GM12872 (cell line): ENCODE data around the gene GBGT1.

Source experiments
- TF ChIP-seq, protein P1 (sequence below): IDR thresholded peaks from 3 replicates; pipeline ENCODE4 v1.5.1; 2011; ENCODE audit warnings: low read depth, mild to moderate bottlenecking, low read length, moderate library complexity; ENCODE audit not compliant: insufficient read depth

GBGT1 gene

DNA sequence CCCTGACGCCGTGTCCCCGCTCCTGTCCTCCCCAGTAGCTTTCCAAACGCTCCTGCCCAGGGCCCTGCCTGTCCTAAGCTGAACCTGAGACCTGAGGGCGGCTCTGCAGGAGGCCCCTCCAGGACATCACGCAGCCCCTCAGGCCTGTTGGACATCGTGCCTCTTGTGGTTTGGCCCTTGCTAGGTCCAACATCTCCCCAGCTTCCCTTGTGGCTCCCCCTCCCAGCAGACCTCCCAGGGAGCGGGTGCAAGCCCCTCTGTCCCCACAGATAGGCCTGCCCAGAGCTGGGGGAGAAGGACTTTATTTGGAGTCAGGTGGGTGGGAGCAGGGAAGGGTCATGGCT, 41.3 kb upstream of the GBGT1 start:
- TF ChIP-seq, protein P1, sequence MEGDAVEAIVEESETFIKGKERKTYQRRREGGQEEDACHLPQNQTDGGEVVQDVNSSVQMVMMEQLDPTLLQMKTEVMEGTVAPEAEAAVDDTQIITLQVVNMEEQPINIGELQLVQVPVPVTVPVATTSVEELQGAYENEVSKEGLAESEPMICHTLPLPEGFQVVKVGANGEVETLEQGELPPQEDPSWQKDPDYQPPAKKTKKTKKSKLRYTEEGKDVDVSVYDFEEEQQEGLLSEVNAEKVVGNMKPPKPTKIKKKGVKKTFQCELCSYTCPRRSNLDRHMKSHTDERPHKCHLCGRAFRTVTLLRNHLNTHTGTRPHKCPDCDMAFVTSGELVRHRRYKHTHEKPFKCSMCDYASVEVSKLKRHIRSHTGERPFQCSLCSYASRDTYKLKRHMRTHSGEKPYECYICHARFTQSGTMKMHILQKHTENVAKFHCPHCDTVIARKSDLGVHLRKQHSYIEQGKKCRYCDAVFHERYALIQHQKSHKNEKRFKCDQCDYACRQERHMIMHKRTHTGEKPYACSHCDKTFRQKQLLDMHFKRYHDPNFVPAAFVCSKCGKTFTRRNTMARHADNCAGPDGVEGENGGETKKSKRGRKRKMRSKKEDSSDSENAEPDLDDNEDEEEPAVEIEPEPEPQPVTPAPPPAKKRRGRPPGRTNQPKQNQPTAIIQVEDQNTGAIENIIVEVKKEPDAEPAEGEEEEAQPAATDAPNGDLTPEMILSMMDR: no peak

DNA sequence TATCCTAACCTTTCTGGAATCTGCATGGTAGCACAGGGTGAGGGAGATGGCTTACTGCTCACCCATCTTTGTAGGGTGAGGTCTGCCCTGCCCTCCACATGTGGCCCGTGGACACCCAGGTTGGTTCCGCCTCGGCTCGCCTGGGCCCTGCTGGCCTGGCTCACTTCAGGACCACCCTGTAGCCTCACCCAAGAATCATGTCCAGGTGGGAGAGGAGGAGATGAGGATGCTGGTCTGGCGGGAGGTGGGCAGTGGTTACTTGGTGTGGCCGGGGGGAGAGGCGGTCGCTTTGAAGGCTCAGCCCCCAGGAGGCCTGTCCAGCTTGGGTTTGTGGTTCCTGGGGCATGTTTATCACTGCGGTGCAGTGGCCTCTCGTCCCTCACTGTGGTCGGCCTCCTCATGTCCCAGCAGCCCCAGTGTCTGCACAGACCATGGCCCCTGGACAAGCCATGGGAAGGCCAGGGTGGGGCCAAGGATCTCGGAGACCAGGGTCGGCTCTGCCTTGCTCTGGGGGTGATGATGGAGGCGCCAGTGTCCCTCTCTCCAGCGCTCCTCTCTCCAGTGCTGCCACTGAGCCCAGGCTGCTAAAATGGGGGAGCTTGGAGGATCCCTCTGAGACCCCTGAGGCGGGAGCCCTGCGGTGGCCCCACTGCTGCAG, 40.8 kb upstream of the GBGT1 start:
- TF ChIP-seq, protein P1: no peak

DNA sequence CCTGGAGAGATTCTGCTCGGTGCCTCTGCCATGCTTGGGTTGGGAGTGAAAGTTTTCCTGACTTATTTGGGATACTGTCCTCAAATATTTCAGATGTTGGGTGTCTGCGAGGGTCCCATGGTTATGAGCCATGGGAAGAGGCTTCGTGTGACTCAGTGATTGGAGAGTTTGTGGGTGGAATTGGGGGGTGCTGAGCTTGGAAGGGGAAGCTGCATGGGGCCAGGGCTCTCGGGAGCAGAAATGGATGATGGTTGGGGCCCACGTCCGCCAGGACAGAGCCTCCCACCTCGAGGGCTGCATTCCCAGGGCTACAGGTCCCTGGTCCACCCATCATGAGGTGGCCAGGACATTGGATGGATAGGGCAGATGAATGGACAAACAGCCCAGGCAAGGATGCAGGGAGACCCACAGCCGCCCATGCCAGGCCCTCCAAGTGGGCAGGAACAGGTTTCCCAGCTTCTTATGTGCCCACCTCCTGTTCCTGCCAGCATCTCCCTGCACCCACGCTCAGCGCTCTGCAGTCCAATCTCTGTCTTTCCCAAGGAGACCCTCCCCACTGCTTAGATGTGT, 39.9 kb upstream of the GBGT1 start:
- TF ChIP-seq, protein P1: no peak

DNA sequence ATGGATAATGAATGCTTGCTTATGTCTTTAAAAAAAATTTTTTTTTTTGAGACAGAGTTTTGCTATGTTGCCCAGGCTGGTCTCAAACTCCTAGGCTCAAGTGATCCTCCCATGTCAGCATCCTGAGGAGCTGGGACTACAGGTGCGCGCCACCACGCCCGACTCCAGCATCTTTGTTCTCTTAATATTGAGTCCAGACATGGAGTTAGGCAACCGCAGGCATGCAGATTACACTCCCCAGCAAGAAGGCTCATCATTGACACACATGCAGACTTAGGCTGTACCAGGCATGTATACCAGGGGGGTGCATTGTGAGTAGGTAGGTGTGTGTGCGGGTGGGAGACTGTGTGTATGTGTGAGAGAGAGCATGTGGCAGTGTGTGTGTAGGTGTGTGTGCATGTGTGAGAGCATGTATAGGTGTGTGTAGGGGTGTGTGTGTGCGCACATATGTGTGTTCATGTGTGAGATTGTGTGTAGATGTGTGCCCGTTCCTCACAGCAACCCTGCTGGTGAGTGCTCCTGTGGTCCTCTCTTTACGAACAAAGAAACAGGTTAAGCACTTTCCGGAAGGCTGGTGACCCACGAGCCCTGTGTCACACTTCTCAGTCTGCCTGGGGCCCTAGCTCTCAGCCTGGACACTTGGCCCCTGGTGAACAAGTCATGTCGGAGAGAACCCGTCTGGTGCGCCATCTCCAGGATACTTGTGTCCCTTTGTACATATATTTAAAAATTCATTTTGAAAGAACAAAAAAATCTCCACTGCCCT, 39.2 kb upstream of the GBGT1 start:
- TF ChIP-seq, protein P1: no peak

DNA sequence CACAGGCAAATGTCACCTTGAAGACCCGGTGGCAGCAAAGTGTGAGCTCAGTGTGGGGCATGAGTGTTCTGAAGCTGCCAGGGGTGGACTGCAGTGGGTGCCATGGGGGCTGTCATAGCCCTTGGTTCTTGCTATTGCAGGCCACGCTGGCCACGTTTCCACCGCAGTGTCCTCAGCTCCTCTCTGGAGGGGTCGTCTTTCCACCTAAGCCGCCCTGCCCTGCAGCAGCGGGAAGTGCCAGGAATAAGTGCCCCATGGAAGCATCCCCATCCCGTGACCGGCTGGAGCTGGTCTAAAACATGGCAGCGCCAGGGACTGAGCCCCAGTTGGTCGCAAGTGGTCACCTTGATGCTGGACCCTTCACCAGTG, 38.4 kb upstream of the GBGT1 start:
- TF ChIP-seq, protein P1: no peak

DNA sequence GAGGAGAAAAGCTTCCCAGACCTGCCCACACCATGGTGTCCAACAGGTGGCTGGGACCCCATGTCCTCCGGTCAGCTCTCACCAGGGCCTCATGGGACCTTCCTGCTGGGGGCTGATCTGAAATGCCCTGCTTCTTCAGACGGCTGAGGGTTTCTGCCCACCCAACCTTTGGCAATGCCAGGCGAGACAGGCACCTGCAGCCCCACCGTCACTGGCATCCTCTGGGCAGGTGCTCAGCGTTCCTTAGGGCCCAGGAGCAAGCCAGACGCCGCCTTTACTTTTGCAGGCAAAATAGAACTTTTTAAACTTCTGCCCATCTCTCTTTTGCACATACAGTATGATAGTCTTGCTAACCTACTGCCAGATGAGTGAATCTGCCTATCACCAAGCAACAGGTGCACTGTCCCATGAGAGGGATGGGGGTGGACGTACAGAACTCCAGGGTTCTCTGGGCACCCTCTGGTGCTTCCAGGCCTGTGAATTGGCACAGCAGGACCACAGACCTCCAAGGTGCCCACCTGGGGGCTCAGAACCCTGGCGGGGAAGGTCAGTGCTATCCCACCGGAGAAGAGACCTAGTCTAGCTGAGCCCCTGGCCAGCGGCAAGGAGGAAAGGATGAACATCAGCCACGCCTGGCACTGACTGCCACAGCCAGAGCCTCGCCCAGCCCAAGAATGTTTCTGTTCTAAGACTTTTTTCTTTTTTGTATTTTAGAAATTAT, 37.9 kb upstream of the GBGT1 start:
- TF ChIP-seq, protein P1: no peak

DNA sequence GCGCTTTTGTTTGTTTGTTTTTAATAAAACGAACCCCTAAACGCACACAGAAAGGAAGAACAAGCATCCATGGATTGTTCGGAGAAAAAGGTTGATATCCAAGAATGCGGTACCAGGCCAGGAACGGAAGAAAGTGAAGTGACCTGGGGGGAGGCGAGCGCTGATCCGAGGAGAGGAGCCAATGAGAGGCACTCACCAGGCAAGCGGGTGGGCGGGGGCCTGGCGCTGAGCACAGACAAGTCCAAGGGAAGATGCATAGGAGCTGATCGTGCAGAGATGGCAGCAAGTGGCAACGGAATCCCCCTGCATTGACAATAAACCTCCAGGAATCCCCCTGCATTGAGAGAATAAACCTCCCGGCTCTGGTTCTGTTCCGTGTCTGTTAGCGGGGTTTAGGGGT, 36.9 kb upstream of the GBGT1 start:
- TF ChIP-seq, protein P1: no peak
